ENCODE data around the gene SMAD3.

DNA sequence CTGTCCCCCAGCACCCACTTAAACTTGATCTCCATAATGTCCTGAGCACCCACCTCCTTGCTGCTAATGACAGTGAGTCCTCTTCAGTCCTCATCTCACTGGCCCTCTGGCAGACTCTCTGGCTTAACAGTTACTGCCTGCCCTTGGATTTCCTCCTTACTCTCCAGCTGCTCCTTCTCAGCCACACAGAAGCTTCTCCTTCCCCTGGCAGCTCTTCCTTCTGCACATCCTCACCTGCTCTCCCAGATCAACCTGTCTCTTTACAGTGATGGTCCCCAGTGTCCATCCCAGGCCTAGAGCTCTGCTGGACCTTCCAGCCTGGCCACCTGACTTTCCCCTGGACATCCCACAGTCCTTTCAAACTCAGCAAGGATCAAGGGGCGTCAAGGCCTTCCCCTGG is 47.4 kb upstream of the SMAD3 start:
- TF ChIP-seq EZH2 (IDR thresholded peaks at IDR 0.05; ENCODE audit: borderline replicate concordance, low read length) = no peak
- TF ChIP-seq, protein P1, sequence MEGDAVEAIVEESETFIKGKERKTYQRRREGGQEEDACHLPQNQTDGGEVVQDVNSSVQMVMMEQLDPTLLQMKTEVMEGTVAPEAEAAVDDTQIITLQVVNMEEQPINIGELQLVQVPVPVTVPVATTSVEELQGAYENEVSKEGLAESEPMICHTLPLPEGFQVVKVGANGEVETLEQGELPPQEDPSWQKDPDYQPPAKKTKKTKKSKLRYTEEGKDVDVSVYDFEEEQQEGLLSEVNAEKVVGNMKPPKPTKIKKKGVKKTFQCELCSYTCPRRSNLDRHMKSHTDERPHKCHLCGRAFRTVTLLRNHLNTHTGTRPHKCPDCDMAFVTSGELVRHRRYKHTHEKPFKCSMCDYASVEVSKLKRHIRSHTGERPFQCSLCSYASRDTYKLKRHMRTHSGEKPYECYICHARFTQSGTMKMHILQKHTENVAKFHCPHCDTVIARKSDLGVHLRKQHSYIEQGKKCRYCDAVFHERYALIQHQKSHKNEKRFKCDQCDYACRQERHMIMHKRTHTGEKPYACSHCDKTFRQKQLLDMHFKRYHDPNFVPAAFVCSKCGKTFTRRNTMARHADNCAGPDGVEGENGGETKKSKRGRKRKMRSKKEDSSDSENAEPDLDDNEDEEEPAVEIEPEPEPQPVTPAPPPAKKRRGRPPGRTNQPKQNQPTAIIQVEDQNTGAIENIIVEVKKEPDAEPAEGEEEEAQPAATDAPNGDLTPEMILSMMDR (conservative IDR thresholded peaks at IDR 0.05 in 1 of 2, IDR thresholded peaks at IDR 0.05 in 1 of 2; ENCODE audit: extremely low read depth in 1 of 2, insufficient read depth in 1 of 2, low read depth in 1 of 2, low read length in 2 of 2) = no peak
